HG03108 (cell line): ENCODE data around the gene KLK8.

Experiments
- ATAC-seq: cut with Tn5 transposase; IDR thresholded peaks from one replicate; pipeline ENCODE4 v1.9.1; 2021; ENCODE audit warnings: moderate library complexity; ENCODE audit not compliant: unreplicated experiment

The KLK8 gene

DNA sequence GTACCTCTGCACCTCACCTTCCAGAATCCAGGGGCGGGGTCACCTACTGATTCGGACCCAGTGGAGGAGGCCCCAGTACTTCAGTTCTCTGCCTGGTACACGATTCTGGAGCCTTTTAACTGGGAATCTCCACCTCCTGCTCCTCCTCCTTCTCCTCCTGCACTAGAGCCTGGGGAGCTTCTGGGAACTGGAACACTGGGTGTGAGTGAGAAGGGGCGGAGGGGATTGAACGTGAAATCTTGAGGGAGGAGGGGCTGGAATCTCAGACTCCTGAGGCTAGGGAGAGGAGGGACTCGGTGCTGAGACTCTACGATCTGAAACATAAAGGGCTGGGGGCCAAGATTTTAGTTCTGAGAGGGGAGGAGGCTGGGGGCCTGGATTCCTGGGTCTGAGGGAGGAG lies at the start of gene KLK8:
Gene KLK8, minus strand, starts transcription at position 90 of the 400 bp plus-strand sequence. CDS start 437 bp downstream, outside the sequence.
- no peak for ATAC-seq

GRCh38 chr19:51047031-51047335 lies 45.6 kb upstream of the KLK8 start:
- ATAC-seq = no peak

GRCh38 chr19:51044327-51044726 lies 42.9 kb upstream of the KLK8 start:
- no peak for ATAC-seq

GRCh38 chr19:51043497-51043896 lies 42.1 kb upstream of the KLK8 start:
- ATAC-seq = no peak

DNA sequence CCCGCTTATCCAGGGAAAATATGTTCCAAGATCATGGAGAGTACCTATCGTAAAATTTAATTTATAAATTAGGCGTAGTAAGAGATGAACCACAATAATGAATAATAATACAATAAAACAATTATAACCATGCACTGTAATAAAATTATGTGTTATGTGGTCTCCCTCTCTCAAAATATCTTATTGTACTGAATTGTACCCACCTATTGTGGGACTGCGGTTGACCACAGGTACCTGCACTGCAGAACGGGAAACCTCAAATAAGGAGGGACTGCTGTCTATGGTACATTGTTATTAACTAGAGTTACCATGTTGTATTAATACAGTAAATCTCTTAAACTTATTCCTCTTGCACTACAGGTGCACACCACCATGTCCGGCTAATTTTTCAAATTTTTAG lies 38.7 kb upstream of the KLK8 start:
- no peak for ATAC-seq

DNA sequence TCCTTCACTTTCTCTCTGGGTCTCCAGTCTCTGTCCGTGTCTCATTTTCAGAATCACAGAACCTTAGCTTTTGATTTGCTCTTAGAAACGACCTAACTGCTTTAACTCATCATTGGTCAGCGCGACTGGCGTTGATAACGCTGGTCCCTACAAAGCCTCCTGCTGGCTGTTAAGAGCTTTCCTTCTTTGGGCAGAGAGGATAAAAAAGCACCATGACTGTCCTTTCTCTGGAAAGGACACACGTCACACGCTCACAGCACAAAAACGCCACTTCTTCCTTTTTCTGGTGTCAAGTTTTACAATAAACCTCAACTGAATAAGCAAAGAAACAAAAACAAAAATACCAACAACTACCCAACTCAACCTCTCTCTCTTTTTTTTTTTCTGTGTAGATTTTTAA lies 35.1 kb upstream of the KLK8 start:
- ATAC-seq = no peak

DNA sequence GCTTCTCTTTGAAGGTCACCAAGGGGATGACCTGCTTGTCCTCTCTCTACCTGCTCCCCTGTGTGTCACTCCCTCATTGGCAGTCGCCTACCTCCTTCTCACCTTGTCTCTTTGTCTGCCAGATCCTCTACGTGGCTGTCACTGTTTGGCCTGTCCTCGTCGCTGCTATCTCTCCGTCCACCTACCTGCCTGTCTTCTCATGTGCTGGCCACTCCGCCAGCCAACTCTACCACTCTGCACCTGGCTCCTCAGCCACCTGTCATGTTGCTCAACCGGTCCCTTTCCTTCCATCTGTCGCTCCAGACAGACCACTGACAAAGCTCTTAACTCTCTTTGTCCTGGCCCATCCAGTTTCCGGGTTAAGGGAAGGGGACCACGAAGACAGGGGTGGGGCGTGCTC lies 33.3 kb upstream of the KLK8 start, which contains the start of gene KLK12:
Gene KLK12, minus strand, starts transcription at position 299 of the 400 bp plus-strand sequence. CDS start 381 bp downstream, outside the sequence.
- ATAC-seq = no peak

DNA sequence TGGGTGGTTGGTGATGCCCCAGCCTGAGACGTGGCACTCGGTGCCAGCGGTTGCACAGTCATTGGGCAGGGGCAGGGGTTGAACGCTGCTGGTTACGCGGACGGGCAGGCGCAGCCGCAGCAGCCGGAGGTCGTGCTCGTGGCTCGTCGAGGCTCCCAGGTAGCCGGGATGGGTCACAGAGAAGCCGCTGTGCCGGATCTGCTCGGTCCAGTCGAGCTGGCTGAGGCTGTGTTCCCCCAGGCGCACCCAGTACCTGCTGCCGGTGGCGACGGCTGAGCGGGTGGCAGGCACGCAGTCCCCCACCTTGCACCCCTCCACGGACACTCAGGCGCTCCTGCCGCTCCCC lies 30.4 kb upstream of the KLK8 start:
- ATAC-seq = no peak

GRCh38 chr19:51031220-51031879 lies 29.9 kb upstream of the KLK8 start:
- ATAC-seq = no peak

GRCh38 chr19:51030631-51031030 lies 29.2 kb upstream of the KLK8 start:
- no peak for ATAC-seq

- no peak for ATAC-seq
These were observed 28.3 kb upstream of the KLK8 start for GRCh38 chr19:51029718-51030117.

DNA sequence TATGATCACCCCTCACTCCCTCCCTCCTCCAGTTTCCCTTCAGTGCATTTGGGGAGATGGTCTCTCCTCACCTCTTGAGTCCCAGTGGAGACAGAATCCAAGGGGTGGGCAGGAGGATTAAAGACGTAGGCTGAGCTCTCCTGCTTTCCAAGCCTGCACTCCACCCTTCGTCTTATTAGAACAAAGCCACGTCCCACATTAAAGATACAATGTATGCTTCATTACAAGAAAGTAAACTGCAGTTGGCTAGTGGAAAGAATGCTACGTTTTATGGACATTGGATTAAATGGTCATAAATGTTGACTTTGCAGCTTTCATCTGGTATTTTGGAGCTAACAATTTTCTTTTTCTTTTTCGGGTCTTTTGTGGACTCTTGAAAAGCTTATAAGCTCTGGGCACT lies 26.5 kb upstream of the KLK8 start:
- ATAC-seq = no peak

- no peak for ATAC-seq
These were observed 25.9 kb upstream of the KLK8 start for GRCh38 chr19:51027126-51027806.

DNA sequence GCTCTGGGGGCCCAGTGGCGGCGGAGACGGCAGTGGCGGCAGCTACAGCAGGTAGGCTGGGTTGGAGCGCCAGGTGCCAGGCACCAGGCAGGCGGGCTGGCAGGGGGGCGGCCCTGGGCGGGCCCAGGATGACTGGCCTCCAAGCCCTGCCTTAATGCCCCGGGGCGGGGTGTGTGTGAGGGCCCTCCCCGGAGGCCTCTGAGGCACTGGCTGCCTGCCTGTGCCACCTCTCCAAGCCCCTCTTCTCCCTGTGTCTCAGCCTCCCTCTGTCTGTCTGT lies 25.1 kb upstream of the KLK8 start, which contains the start of gene KLK11:
Gene KLK11, minus strand, starts transcription at position 63 of the 278 bp plus-strand sequence. CDS start 985 bp downstream, outside the sequence.
- ATAC-seq = no peak

DNA sequence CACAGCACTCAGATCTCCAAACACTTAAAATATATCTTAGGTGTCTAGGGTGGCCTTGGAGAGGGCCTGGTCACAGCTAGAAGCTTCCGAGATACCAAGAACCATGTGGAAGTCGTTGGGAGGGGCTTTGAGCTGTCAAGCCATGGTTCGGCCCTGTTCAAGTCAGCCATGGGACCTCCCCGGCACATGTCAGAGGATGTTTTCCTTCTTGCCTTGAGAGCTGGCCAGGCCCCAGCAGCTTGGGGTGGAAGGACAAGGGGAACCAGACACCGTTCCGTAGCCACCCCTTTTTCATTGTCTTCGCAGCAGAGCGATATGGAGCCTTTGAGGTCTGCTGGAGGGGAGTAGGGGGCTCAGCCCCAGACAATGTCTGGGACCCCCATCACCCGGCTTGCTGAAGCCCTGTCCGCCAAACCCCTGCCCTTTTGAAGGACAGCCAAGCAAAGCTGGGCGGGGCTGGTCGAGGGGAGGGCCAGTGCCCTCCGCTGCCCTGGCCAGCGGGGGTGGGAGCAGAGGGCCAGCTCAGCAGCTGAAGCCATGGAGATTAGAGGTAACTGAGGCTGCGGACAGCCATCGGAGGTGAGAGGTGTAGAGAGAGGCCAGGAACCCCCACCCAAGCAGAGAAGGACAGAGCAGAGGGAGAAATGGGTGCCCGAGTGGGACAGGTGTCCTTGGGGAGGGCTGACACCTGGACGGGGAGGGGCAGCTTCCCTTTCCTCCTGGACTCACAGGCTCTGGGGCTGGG lies 24.6 kb upstream of the KLK8 start:
- no peak for ATAC-seq

GRCh38 chr19:51025401-51025800 lies 24.0 kb upstream of the KLK8 start:
- ATAC-seq = no peak

GRCh38 chr19:51024924-51025323 lies 23.5 kb upstream of the KLK8 start:
- no peak for ATAC-seq

GRCh38 chr19:51023946-51024345 lies 22.5 kb upstream of the KLK8 start:
- ATAC-seq = no peak

GRCh38 chr19:51022526-51022925 lies 21.1 kb upstream of the KLK8 start:
- ATAC-seq = no peak

DNA sequence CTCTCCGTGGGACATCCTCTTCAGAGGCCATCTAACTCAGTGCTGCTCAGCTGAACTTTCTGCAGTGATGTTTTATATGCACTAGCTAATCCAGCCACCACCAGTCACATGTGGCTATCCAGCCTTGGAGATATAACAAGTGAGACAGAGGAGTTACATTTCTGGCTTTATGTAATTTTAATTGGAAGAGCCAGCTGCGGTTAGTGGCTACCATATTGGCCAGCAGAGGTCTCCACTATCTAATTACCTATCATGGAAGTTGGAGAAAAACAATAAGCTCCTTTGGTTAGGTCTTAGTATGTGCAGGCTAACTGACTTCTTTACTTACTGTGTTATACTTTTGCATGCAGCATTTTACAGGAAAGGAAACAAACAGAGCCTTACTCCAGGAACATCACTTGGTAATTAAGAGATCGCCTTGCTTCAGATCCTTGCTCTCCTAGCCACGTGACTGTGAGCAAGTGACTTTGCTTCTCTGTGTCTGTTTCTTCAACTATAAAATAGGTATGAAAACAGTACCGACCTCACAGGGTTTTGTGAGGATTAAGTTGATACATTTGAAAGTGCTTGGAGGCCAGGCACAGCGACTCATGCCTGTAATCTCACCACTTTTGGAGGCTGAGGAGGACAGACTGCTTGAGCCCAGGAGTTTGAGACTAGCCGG lies 19.7 kb upstream of the KLK8 start:
- ATAC-seq = no peak

DNA sequence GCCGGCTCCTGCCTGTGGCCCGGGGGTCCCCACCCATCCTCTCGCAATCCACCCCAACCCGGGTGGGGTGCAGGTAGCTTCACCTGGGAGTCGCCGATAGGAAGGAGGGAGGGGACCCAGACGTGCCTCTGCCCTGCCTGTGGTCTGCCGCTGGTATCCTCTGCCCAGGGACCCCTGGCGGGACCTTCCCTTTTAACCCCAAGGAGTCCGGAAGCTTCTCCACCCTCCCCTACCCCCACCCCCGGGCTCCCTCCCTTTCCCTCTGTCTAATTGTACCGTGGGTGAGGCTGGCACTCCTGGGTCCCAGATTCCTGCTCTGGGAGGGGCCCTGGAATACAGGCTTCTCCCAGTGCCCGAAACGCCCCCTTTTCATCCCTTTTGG lies 18.1 kb upstream of the KLK8 start, which contains the start of gene KLK10:
Gene KLK10, minus strand, starts transcription at position 166 of the 382 bp plus-strand sequence. CDS start 579 bp downstream, outside the sequence.
- ATAC-seq = no peak
